Endothelial cell of umbilical vein (primary cell): ENCODE data around the gene SARS1. TPM values are rescaled to one million over a fixed set of nuclear protein-coding genes. Genes with fewer than 3 reads are reported as not detected.

Source experiments
- BruUV-seq: library from RNA; stranded (reverse); fragments of 400-500 nt; replicated peaks from 2 replicates; lab custom pipeline; 2021; lab: Mats Ljungman, UMichigan
- CTCF ChIA-PET: fragments of 300-600, 350-600 bp; sonication (Branson Sonifier 250); formaldehyde crosslinking; loops from one replicate; lab custom pipeline; 2021; ENCODE audit warnings: antibody characterized with exemption, inconsistent platforms; lab: Charles Lee
- POLR2A ChIA-PET: fragments of 300-600, 350-600 bp; sonication (Branson Sonifier 250); formaldehyde crosslinking; loops from one replicate; lab custom pipeline; 2021; ENCODE audit warnings: antibody characterized with exemption, inconsistent platforms; lab: Charles Lee
- DNase-seq: peaks from one replicate; pipeline ENCODE4 v3.0.0-alpha.2; 2011; ENCODE audit warnings: low read depth, low spot score
- FAIRE-seq: peaks from 2 replicates; lab custom pipeline; 2011; peaks lifted over from hg19 to GRCh38; lab: Jason Lieb, UNC
- H2AFZ ChIP-seq: 2 replicates; pipeline ENCODE4 v1.6.0; 2012; ENCODE audit warnings: low read depth, low read length, control low read depth, inconsistent platforms
- H3K27ac ChIP-seq: 2 replicates; pipeline ENCODE4 v1.5.1; 2011; ENCODE audit warnings: low read depth, mild to moderate bottlenecking, control low read depth, low read length, moderate library complexity; ENCODE audit not compliant: insufficient read depth
- H3K27me3 ChIP-seq, 2 experiments: 2 replicates each; pipeline versions ENCODE4 v1.6.0 to v1.6.1; 2011; ENCODE audit warnings: low read length in 2 of 2, mixed read lengths in 1 of 2; ENCODE audit not compliant: control insufficient read depth in 2 of 2, insufficient read depth in 2 of 2
- H3K36me3 ChIP-seq, 2 experiments: 2 replicates in 1 of 2; 3 replicates in 1 of 2; pipeline ENCODE4 v1.5.1; 2011; ENCODE audit warnings: low read length in 2 of 2, mild to moderate bottlenecking in 1 of 2, moderate library complexity in 1 of 2; ENCODE audit not compliant: control insufficient read depth in 2 of 2, insufficient read depth in 2 of 2; ENCODE audit errors: extremely low read depth in 1 of 2
- H3K4me1 ChIP-seq: 3 replicates; pipeline ENCODE4 v1.5.1; 2011; ENCODE audit warnings: mild to moderate bottlenecking, low read length; ENCODE audit not compliant: control insufficient read depth, insufficient read depth; ENCODE audit errors: extremely low read depth
- H3K4me2 ChIP-seq: 2 replicates; pipeline ENCODE4 v1.6.1; 2011; ENCODE audit warnings: low read length, control low read depth, mixed read lengths; ENCODE audit not compliant: insufficient read depth
- H3K4me3 ChIP-seq, 3 experiments: fragments of 200-600 bp in 1 of 3; sonication (generic), shearing (Covaris generic) in 1 of 3; replicated peaks in 1 of 3; 2 replicates each; pipeline ENCODE4 v1.5.1; 2011 to 2016; ENCODE audit warnings: control low read depth in 3 of 3, low read length in 3 of 3, mild to moderate bottlenecking in 2 of 3, inconsistent platforms in 1 of 3, low read depth in 1 of 3, moderate library complexity in 1 of 3; ENCODE audit not compliant: insufficient read depth in 1 of 3
- H3K79me2 ChIP-seq: 2 replicates; pipeline ENCODE4 v1.6.0; 2012; ENCODE audit warnings: low read length, inconsistent platforms; ENCODE audit not compliant: control insufficient read depth, insufficient read depth
- H3K9ac ChIP-seq: replicated peaks from 2 replicates; pipeline ENCODE3; 2011; ENCODE audit warnings: low read length, control low read depth; ENCODE audit not compliant: insufficient read depth; ENCODE audit errors: extremely low read depth
- H3K9me1 ChIP-seq: replicated peaks from 3 replicates; pipeline ENCODE4 v1.6.0; 2011; ENCODE audit warnings: mild to moderate bottlenecking, low read length; ENCODE audit not compliant: control insufficient read depth, insufficient read depth; ENCODE audit errors: extremely low read depth
- H3K9me3 ChIP-seq: replicated peaks from 2 replicates; pipeline ENCODE4 v1.5.1; 2012; ENCODE audit warnings: low read length, inconsistent platforms; ENCODE audit not compliant: control insufficient read depth, insufficient read depth
- H4K20me1 ChIP-seq: replicated peaks from 2 replicates; pipeline ENCODE3; 2011; ENCODE audit warnings: mild to moderate bottlenecking, low read length; ENCODE audit not compliant: control insufficient read depth, insufficient read depth; ENCODE audit errors: extremely low read depth
- CTCF ChIP-seq, 2 donors: IDR thresholded peaks; 1 replicate in 1 of 2; 2 replicates in 1 of 2; pipeline ENCODE4 v1.5.1; 2011; ENCODE audit warnings: low read length in 2 of 2, mild to moderate bottlenecking in 2 of 2, moderate library complexity in 2 of 2, control low read depth in 1 of 2, inconsistent platforms in 1 of 2, low read depth in 1 of 2; ENCODE audit not compliant: insufficient read depth in 1 of 2; ENCODE audit errors: extremely low read depth in 1 of 2
- EZH2 ChIP-seq: IDR thresholded peaks from 2 replicates; pipeline ENCODE4 v1.6.1; 2012; ENCODE audit warnings: borderline replicate concordance, low read depth, mild to moderate bottlenecking, moderate library complexity, low read length, inconsistent platforms; ENCODE audit not compliant: severe bottlenecking
- FOS ChIP-seq: IDR thresholded peaks from 2 replicates; pipeline ENCODE4 v1.6.1; 2011; ENCODE audit warnings: mild to moderate bottlenecking, low read length, moderate library complexity, borderline replicate concordance; ENCODE audit not compliant: insufficient read depth
- GATA2 ChIP-seq: IDR thresholded peaks from 2 replicates; pipeline ENCODE4 v1.7.0; 2011; ENCODE audit warnings: low read depth, mild to moderate bottlenecking, moderate library complexity, mixed read lengths, low read length; ENCODE audit not compliant: insufficient read length, insufficient read depth
- JUN ChIP-seq: IDR thresholded peaks from 2 replicates; pipeline ENCODE4 v1.6.1; 2011; ENCODE audit warnings: borderline replicate concordance, low read depth; ENCODE audit not compliant: insufficient read length, insufficient read depth
- MAX ChIP-seq: IDR thresholded peaks from 2 replicates; pipeline ENCODE4 v1.6.1; 2011; ENCODE audit not compliant: insufficient read depth, insufficient read length
- MYC ChIP-seq: IDR thresholded peaks from one replicate; pipeline ENCODE4 v1.6.1; 2011; ENCODE audit warnings: mild to moderate bottlenecking, low read depth, low read length
- POLR2A ChIP-seq: IDR thresholded peaks from 2 replicates; pipeline ENCODE4 v1.6.1; 2012; ENCODE audit warnings: low read depth, mild to moderate bottlenecking, control low read depth, low read length
- POLR2AphosphoS5 ChIP-seq: IDR thresholded peaks from 2 replicates; pipeline ENCODE4 v1.6.1; 2012; ENCODE audit warnings: low read depth, mild to moderate bottlenecking, control low read depth, low read length, moderate library complexity; ENCODE audit not compliant: insufficient read depth
- dilution Hi-C: fragments of 300-500 bp; cut with MboI; formaldehyde crosslinking; loops from one replicate; pipeline ENCODE4 v1.15.0; 2019; ENCODE audit warnings: low sequenced_read_pairs; ENCODE audit not compliant: extremely low pct_ligation_motif_present
- intact Hi-C: fragments of 100-400 bp; cut with micrococcal nuclease; formaldehyde crosslinking; loops from one replicate; pipeline ENCODE4 v1.10.0; 2022
- polyA plus RNA-seq, 4 experiments: library from polyadenylated mRNA; depleted of rRNA in 3 of 4; stranded (reverse) in 3 of 4; unstranded in 1 of 4; fragments of >200 nt; gene quantifications; 2 replicates each; pipeline versions ENCODE4 v1.2.1 to v1.2.3, GENCODE V29; 2011 to 2012; ENCODE audit warnings: missing spikeins in 1 of 4
- total RNA-seq: library from RNA; stranded (reverse); gene quantifications from 2 replicates; pipeline ENCODE4 v1.2.3, GENCODE V29; 2021

Gene SARS1
- total and polyA plus RNA-seq, 2 donors (not counting 3 experiments of a cell fraction or from before 2014, with no cell fraction given): 110 to 178 TPM

- Histone ChIP-seq H4K20me1 (no peaks in the 10 kb centered on the region), H3K4me3 (no peak overlapping the region), H3K4me2 (no peak overlapping the region), H3K27me3 (peaks cover 0 to 2% of the 10 kb centered on the region in 2 experiments), H2AFZ (no peak overlapping the region), H3K4me1 (no peaks in the 10 kb centered on the region), H3K79me2 (no peaks in the 10 kb centered on the region), H3K9me3 (no peaks in the 10 kb centered on the region), H3K27ac (no peak overlapping the region), H3K9me1 (no peaks in the 10 kb centered on the region), H3K36me3 (no peaks in the 10 kb centered on the region), H3K9ac (no peak overlapping the region)
- POLR2A ChIA-PET: no interaction called here
- CTCF ChIA-PET: interaction anchor here (1.0 to 1.2 kb wide), 3 partner anchors 8 to 36 kb away, joined by 3 to 6 read pairs (median 3); no protein-coding TSS in a partner anchor
- intact Hi-C loops: no loop called here
- no peak for DNase-seq
- TF ChIP-seq JUN (no peak), POLR2AphosphoS5 (no peak), MYC (no peak), EZH2 (no peak), MAX (no peak), POLR2A (no peak), GATA2 (no peak), CTCF (IDR thresholded peaks at IDR 0.05; ENCODE audit: extremely low read depth in 1 of 2, insufficient read depth in 1 of 2, low read depth in 1 of 2, low read length in 2 of 2) (no peak), FOS (no peak)
- FAIRE-seq: no peak
- BruUV-seq: no TSS peak
- dilution Hi-C loops: no loop called here
These were observed 6.1 kb upstream of the SARS1 start for GRCh38 chr1:109207467-109208103.
